H1 (cell line): ENCODE results near the gene ISOC2. TPM values are rescaled to one million over a fixed set of nuclear protein-coding genes. Genes with fewer than 3 reads are reported as not detected.
A peak's percentile ranks its signal among the peaks of the same experiment; 100 is the strongest.

Experiments
- CTCF ChIA-PET: fragments of 300-600 bp; sonication (Branson Sonifier 250); formaldehyde crosslinking; loops from one replicate; lab custom pipeline; 2021; ENCODE audit not compliant: partially characterized antibody; lab: Charles Lee
- POLR2A ChIA-PET: fragments of 300-600 bp; sonication (Branson Sonifier 250); formaldehyde crosslinking; loops from one replicate; lab custom pipeline; 2021; ENCODE audit warnings: inconsistent platforms; ENCODE audit not compliant: partially characterized antibody; lab: Charles Lee
- DNase-seq, 2 experiments: peaks; one replicate each; pipeline versions ENCODE4 v3.0.0 to v3.0.0-alpha.2; 2010 to 2022; ENCODE audit warnings: low spot score in 2 of 2, low read depth in 1 of 2, mixed read lengths in 1 of 2
- FAIRE-seq: peaks from 2 replicates; lab custom pipeline; 2011; peaks lifted over from hg19 to GRCh38; lab: Jason Lieb, UNC
- H2AFZ ChIP-seq: 2 replicates; pipeline ENCODE4 v1.8.1; 2012; ENCODE audit warnings: low read length, inconsistent platforms
- H2AK5ac ChIP-seq: 2 replicates; pipeline ENCODE4 v1.6.1; 2013; ENCODE audit warnings: low read depth, low read length
- H2BK120ac ChIP-seq: replicated peaks from 2 replicates; pipeline ENCODE3; 2013; ENCODE audit warnings: low read depth, low read length, inconsistent platforms
- H2BK12ac ChIP-seq: 2 replicates; pipeline ENCODE4 v1.6.1; 2013; ENCODE audit warnings: low read depth, low read length
- H2BK15ac ChIP-seq: 2 replicates; pipeline ENCODE4 v1.6.1; 2013; ENCODE audit warnings: low read length
- H2BK20ac ChIP-seq: 2 replicates; pipeline ENCODE4 v1.6.1; 2013; ENCODE audit warnings: low read length
- H2BK5ac ChIP-seq: 2 replicates; pipeline ENCODE4 v1.6.1; 2013; ENCODE audit warnings: low read depth, low read length
- H3K14ac ChIP-seq: 2 replicates; pipeline ENCODE4 v1.6.1; 2013; ENCODE audit warnings: inconsistent platforms; ENCODE audit not compliant: insufficient read length
- H3K18ac ChIP-seq: 2 replicates; pipeline ENCODE4 v1.6.1; 2013; ENCODE audit warnings: low read length; ENCODE audit errors: extremely low read depth
- H3K23ac ChIP-seq: 2 replicates; pipeline ENCODE4 v1.6.1; 2013; ENCODE audit warnings: inconsistent platforms; ENCODE audit not compliant: insufficient read length
- H3K23me2 ChIP-seq: 2 replicates; pipeline ENCODE4 v1.6.1; 2013; ENCODE audit warnings: low read depth, low read length
- H3K27ac ChIP-seq: 2 replicates; pipeline ENCODE4 v1.6.1; 2011; ENCODE audit warnings: low read depth, low read length, inconsistent platforms
- H3K27me3 ChIP-seq, 4 experiments: replicated peaks in 1 of 4; 1 replicate in 1 of 4; 2 replicates in 3 of 4; pipeline versions ENCODE4 v1.6.1 to v1.8.1; 2011 to 2013; ENCODE audit warnings: low read length in 3 of 4, mild to moderate bottlenecking in 3 of 4, inconsistent platforms in 2 of 4, mixed read lengths in 2 of 4, moderate library complexity in 1 of 4; ENCODE audit not compliant: control insufficient read depth in 3 of 4, insufficient read depth in 3 of 4; ENCODE audit errors: extremely low read depth in 1 of 4
- H3K36me3 ChIP-seq, 4 experiments: 2 replicates each; pipeline versions ENCODE4 v1.6.1 to v1.8.1; 2011 to 2013; ENCODE audit warnings: mild to moderate bottlenecking in 4 of 4, low read length in 3 of 4, moderate library complexity in 2 of 4, control low read depth in 1 of 4, inconsistent platforms in 1 of 4; ENCODE audit not compliant: insufficient read depth in 4 of 4, control insufficient read depth in 2 of 4
- H3K4ac ChIP-seq: replicated peaks from 2 replicates; pipeline ENCODE3; 2013; ENCODE audit warnings: low read length, low read depth, mixed read lengths, inconsistent platforms; ENCODE audit not compliant: insufficient read length
- H3K4me1 ChIP-seq, 4 experiments: replicated peaks in 1 of 4; 1 replicate in 1 of 4; 2 replicates in 3 of 4; pipeline versions ENCODE4 v1.6.1 to v1.8.1; 2011 to 2013; ENCODE audit warnings: low read length in 3 of 4, inconsistent platforms in 2 of 4, mixed read lengths in 1 of 4; ENCODE audit not compliant: insufficient read depth in 4 of 4, control insufficient read depth in 3 of 4
- H3K4me2 ChIP-seq, 2 experiments: 2 replicates each; pipeline versions ENCODE4 v1.6.1 to v1.8.1; 2011 to 2013; ENCODE audit warnings: low read depth in 2 of 2, low read length in 2 of 2, control low read depth in 1 of 2, inconsistent platforms in 1 of 2, mild to moderate bottlenecking in 1 of 2; ENCODE audit not compliant: insufficient read depth in 1 of 2
- H3K4me3 ChIP-seq, 4 experiments: fragments of 200-600, 300-600 bp in 1 of 4; sonication (generic), shearing (Covaris generic), sonication (Bioruptor Twin) in 1 of 4; 2 replicates each; pipeline versions ENCODE4 v1.5.1 to v1.8.1; 2011 to 2016; ENCODE audit warnings: low read length in 4 of 4, low read depth in 3 of 4, control low read depth in 2 of 4, inconsistent platforms in 2 of 4, mild to moderate bottlenecking in 2 of 4, mixed read lengths in 1 of 4, moderate library complexity in 1 of 4; ENCODE audit not compliant: insufficient read depth in 2 of 4; ENCODE audit errors: extremely low read depth in 1 of 4
- H3K56ac ChIP-seq: replicated peaks from 2 replicates; pipeline ENCODE3; 2013; ENCODE audit warnings: low read depth, mild to moderate bottlenecking, mixed read lengths, low read length, inconsistent platforms; ENCODE audit not compliant: insufficient read length
- H3K79me1 ChIP-seq: 2 replicates; pipeline ENCODE4 v1.6.1; 2013; ENCODE audit warnings: low read depth, low read length, control low read depth
- H3K79me2 ChIP-seq, 2 experiments: 2 replicates each; pipeline versions ENCODE4 v1.6.1 to v1.8.1; 2012 to 2013; ENCODE audit warnings: low read length in 2 of 2, mild to moderate bottlenecking in 2 of 2, inconsistent platforms in 1 of 2; ENCODE audit not compliant: insufficient read depth in 2 of 2, control insufficient read depth in 1 of 2
- H3K9ac ChIP-seq, 4 experiments: replicated peaks in 1 of 4; 1 replicate in 1 of 4; 2 replicates in 3 of 4; pipeline versions ENCODE4 v1.6.1 to v1.8.1; 2011 to 2013; ENCODE audit warnings: low read depth in 3 of 4, low read length in 3 of 4, control low read depth in 2 of 4, mild to moderate bottlenecking in 2 of 4, moderate library complexity in 2 of 4, inconsistent platforms in 1 of 4; ENCODE audit errors: extremely low read depth in 1 of 4
- H3K9me3 ChIP-seq, 2 experiments: 2 replicates each; pipeline versions ENCODE4 v1.6.1 to v1.8.1; 2012 to 2013; ENCODE audit warnings: mild to moderate bottlenecking in 2 of 2, moderate library complexity in 2 of 2, control low read depth in 1 of 2, inconsistent platforms in 1 of 2, low read depth in 1 of 2, low read length in 1 of 2, mixed read lengths in 1 of 2; ENCODE audit not compliant: insufficient read depth in 2 of 2
- H4K20me1 ChIP-seq, 2 experiments: replicated peaks in 1 of 2; 2 replicates each; pipeline versions ENCODE3 to v1.8.1; 2011 to 2013; ENCODE audit warnings: inconsistent platforms in 2 of 2, low read length in 2 of 2, mild to moderate bottlenecking in 1 of 2; ENCODE audit not compliant: insufficient read depth in 2 of 2, control insufficient read depth in 1 of 2
- H4K5ac ChIP-seq: 2 replicates; pipeline ENCODE4 v1.6.1; 2013; ENCODE audit warnings: low read length, low read depth, mixed read lengths, inconsistent platforms; ENCODE audit not compliant: insufficient read length
- H4K8ac ChIP-seq: 2 replicates; pipeline ENCODE4 v1.8.0; 2013; ENCODE audit warnings: mild to moderate bottlenecking, moderate library complexity, low read length, inconsistent platforms; ENCODE audit not compliant: insufficient read depth; ENCODE audit errors: extremely low read depth
- H4K91ac ChIP-seq: replicated peaks from 2 replicates; pipeline ENCODE3; 2013; ENCODE audit warnings: low read length, mixed read lengths, inconsistent platforms; ENCODE audit not compliant: insufficient read length
- BACH1 ChIP-seq: IDR thresholded peaks from 2 replicates; pipeline ENCODE4 v1.6.1; 2012; ENCODE audit warnings: low read length, improper control_type of control experiment
- JUN ChIP-seq: IDR thresholded peaks from 2 replicates; pipeline ENCODE4 v1.6.1; 2011; ENCODE audit warnings: low read depth, mild to moderate bottlenecking, improper control_type of control experiment, low read length
- KDM1A ChIP-seq: fragments of 200-600, 300-600 bp; sonication (generic); IDR thresholded peaks from 2 replicates; pipeline ENCODE4 v1.7.1; 2016; ENCODE audit warnings: mild to moderate bottlenecking, low read length, borderline replicate concordance
- RNF2 ChIP-seq: fragments of 200-900, 300-1000 bp; sonication (generic); IDR thresholded peaks from 2 replicates; pipeline ENCODE4 v1.7.1; 2016; ENCODE audit warnings: borderline replicate concordance, low read depth, mild to moderate bottlenecking, antibody characterized with exemption, low read length; ENCODE audit not compliant: poor library complexity, severe bottlenecking; ENCODE audit errors: missing control alignments
- SAP30 ChIP-seq: fragments of 300-600 bp; sonication (generic); IDR thresholded peaks from 2 replicates; pipeline ENCODE4 v1.7.1; 2012; ENCODE audit warnings: low read length, moderate library complexity, mild to moderate bottlenecking, inconsistent platforms; ENCODE audit not compliant: insufficient read depth, insufficient replicate concordance
- SIN3A ChIP-seq, 2 experiments: IDR thresholded peaks in 1 of 2; conservative IDR thresholded peaks in 1 of 2; 2 replicates each; pipeline ENCODE4 v1.6.1; 2011 to 2012; ENCODE audit warnings: low read length in 2 of 2, improper control_type of control experiment in 1 of 2, low read depth in 1 of 2, mild to moderate bottlenecking in 1 of 2
- TEAD4 ChIP-seq: IDR thresholded peaks from 2 replicates; pipeline ENCODE4 v1.6.1; 2012; ENCODE audit warnings: low read depth, low read length, inconsistent platforms, mixed read lengths
- WGBS, 2 experiments: shearing (Covaris generic) in 1 of 2; methylation state at CpG; one replicate each; pipeline versions ENCODE4 v1.1.6 to v1.1.7; 2013 to 2015; ENCODE audit warnings: low lambda C conversion rate in 2 of 2, mixed read lengths in 2 of 2, inconsistent platforms in 1 of 2, low coverage in 1 of 2, missing lambda C conversion rate in 1 of 2; ENCODE audit not compliant: insufficient replicate concordance in 2 of 2, insufficient coverage in 1 of 2, insufficient read length in 1 of 2; ENCODE audit errors: extremely low coverage in 1 of 2, missing lambda C conversion rate in 1 of 2; 5-methylcytosine and 5-hydroxymethylcytosine counted together
- polyA plus RNA-seq, 7 experiments: library from polyadenylated mRNA; depleted of rRNA in 3 of 7; stranded (reverse) in 5 of 7; unstranded in 2 of 7; fragments of >200 nt in 5 of 7; fragments of 200-250 nt in 2 of 7; gene quantifications; 1 replicate in 5 of 7; 2 replicates in 1 of 7; 4 replicates in 1 of 7; pipeline versions ENCODE4 v1.2.1 to v1.2.3, GENCODE V29; 2011 to 2013; ENCODE audit warnings: missing spikeins in 2 of 7, mixed read lengths in 2 of 7
- total RNA-seq: library from RNA; stranded (reverse); fragmentation: NEBNext Ultra II Directional; extraction: Animal tissue kit (Norgen Biotek cat#: 25700); gene quantifications from 2 replicates; pipeline ENCODE4 v1.2.1, GENCODE V29; 2021
- TF ChIP-seq, protein P1 (sequence below): IDR thresholded peaks from 2 replicates; pipeline ENCODE4 v1.6.1; 2012; ENCODE audit warnings: low read length, inconsistent platforms

ISOC2 gene
- total and polyA plus RNA-seq, 2 of the 8 experiments (the other 6 are each of a cell fraction or from before 2014, with no cell fraction given) = 96.9 to 152 TPM

DNA sequence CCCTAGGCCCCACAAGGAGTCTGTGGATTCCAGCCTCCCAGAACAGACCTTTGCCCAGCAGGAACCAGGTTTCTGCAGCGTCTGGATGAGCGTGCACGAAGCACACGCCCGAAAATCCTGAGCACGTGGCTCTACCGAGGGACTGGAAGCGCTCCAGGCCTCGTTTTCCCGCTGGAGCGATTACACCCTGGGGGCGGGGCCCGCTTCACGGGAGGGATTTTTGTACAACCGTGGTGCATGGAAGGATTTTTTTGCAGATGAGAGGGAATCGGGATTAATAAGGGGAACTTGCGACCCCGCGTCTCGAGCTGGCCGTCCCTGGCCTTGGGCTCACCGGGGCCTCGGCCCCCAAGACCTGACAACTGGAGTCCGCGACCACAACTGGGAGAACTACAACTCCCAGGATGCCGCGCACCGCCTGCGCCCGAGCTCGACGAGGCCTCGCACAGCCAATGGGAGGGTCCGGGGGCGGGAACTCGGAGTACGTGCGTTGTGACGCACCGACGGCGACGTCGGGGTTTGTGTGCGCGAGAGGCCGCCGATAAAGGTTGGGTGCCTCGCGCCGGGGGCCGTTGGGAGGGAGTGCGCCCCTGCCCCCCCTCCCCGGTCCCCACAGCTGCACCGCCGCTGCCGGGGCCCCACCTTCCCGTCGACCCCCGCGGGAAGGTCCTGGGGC lies 14.8 kb upstream of the ISOC2 start, which contains the start of gene ZNF628:
ZNF628 (plus strand) TSS at position 518 of the 676 bp plus-strand sequence. CDS start 3,294 bp downstream, outside the sequence.
- Histone ChIP-seq H3K14ac (no peak within 1 kb of the TSS), H4K5ac (peak within 1 kb of the TSS; percentile 86), H3K23me2 (peaks cover 3% of the 10 kb centered on the region), H3K36me3 (no peaks in the 10 kb centered on the region), H2BK20ac (no peak within 1 kb of the TSS), H2BK15ac (peak within 1 kb of the TSS; percentile 72; the same call in 1 of the 2 replicates), H3K9ac (peak within 1 kb of the TSS in 2 of 4 experiments; percentile 48 to 53; a peak in 3 of 7 replicates), H3K18ac (peak within 1 kb of the TSS; percentile 93), H3K23ac (no peak within 1 kb of the TSS), H3K9me3 (no peaks in the 10 kb centered on the region), H2AFZ (no peak within 1 kb of the TSS; the same call in 1 of the 2 replicates), H4K91ac (peak within 1 kb of the TSS; percentile 92), H3K4me3 (peak within 1 kb of the TSS; percentile 66 to 95 (median 80)), H4K20me1 (no peaks in the 10 kb centered on the region), H3K4me2 (peak within 1 kb of the TSS; percentile 63 to 74), H3K4ac (peak within 1 kb of the TSS; percentile 81), H3K79me2 (peaks cover 0 to 18% of the 10 kb centered on the region in 2 experiments; a peak in 2 of 4 replicates), H3K27me3 (no peaks in the 10 kb centered on the region; a peak in 2 of 7 replicates), H3K4me1 (peaks cover 0 to 20% (median 7%) of the 10 kb centered on the region in 4 experiments; a peak in 5 of 7 replicates), H2BK5ac (peak within 1 kb of the TSS; percentile 66; the same call in 1 of the 2 replicates), H2AK5ac (peak within 1 kb of the TSS; percentile 99), H2BK120ac (no peak within 1 kb of the TSS), H4K8ac (peak within 1 kb of the TSS; percentile 89; the same call in 1 of the 2 replicates), H3K56ac (no peak within 1 kb of the TSS), H2BK12ac (peak within 1 kb of the TSS; percentile 63; the same call in 1 of the 2 replicates), H3K27ac (peak within 1 kb of the TSS; percentile 47; the same call in 1 of the 2 replicates), H3K79me1 (peaks cover 11% of the 10 kb centered on the region)
- peak; percentile 90 to 96 for DNase-seq
- CTCF ChIA-PET = interaction anchor here (0.6 to 5.5 kb wide), 7 partner anchors 9 to 381 kb away, joined by 3 to 31 read pairs (median 3); no protein-coding TSS in a partner anchor
- POLR2A ChIA-PET = interaction anchor here (0.8 to 7.6 kb wide), 21 partner anchors 9 to 358 kb away, joined by 3 to 57 read pairs (median 5); partner anchors contain the start of genes C19orf85, FIZ1, ISOC2 and NAT14
- WGBS, 2 experiments = 1% methylated on average over 37 of the region's 61 CpGs; no CpG with 5 or more reads in 1 of the 2 experiments
- FAIRE-seq = no peak
- TF ChIP-seq RNF2 (peak; percentile 44), BACH1 (no peak), SIN3A (conservative IDR thresholded peaks at IDR 0.05 in 1 of 2, IDR thresholded peaks at IDR 0.05 in 1 of 2; ENCODE audit: low read depth in 1 of 2, low read length in 2 of 2) (peak; percentile 36 to 74; a peak in 1 of 4 replicates), TEAD4 (no peak), SAP30 (no peak), JUN (no peak), KDM1A (no peak)
- TF ChIP-seq, protein P1, sequence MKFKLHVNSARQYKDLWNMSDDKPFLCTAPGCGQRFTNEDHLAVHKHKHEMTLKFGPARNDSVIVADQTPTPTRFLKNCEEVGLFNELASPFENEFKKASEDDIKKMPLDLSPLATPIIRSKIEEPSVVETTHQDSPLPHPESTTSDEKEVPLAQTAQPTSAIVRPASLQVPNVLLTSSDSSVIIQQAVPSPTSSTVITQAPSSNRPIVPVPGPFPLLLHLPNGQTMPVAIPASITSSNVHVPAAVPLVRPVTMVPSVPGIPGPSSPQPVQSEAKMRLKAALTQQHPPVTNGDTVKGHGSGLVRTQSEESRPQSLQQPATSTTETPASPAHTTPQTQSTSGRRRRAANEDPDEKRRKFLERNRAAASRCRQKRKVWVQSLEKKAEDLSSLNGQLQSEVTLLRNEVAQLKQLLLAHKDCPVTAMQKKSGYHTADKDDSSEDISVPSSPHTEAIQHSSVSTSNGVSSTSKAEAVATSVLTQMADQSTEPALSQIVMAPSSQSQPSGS = no peak
